ENCODE data around the gene OR1G1.
"Not testable (repeated sequence)": the region's sequence is repeated elsewhere in the genome, so short reads cannot be mapped to it uniquely, and the experiment has no call there.

Gene OR1G1

DNA sequence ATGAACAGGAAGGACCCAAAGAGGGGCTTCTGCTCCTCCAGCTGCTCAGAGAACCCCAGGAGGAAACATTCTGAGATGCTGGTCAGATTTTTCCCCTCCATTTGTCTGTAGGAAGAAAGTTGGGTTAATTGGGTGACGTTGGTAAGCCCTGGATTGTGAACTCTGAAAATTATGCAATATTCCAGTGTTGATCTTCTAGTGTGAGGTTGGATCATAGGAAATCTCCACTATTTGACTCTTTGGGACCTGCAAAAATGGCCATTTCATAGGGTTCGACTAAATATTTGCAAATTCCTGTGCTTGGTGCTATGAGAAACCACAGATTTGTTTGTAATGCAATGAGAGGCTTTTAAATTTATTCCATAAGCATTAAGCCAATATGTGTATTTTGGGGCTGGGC lies at the start of gene OR1G1:
OR1G1 (minus strand) TSS at position 101 of the 400 bp plus-strand sequence; CDS start at position 101, 0 bp downstream.
- no peak for DNase-seq (ENCODE audit: low spot score)

- DNase-seq (ENCODE audit: low spot score) = peak; percentile 24
Measured at GRCh38 chr17:3167574-3167973, 40.2 kb upstream of the OR1G1 start.

DNA sequence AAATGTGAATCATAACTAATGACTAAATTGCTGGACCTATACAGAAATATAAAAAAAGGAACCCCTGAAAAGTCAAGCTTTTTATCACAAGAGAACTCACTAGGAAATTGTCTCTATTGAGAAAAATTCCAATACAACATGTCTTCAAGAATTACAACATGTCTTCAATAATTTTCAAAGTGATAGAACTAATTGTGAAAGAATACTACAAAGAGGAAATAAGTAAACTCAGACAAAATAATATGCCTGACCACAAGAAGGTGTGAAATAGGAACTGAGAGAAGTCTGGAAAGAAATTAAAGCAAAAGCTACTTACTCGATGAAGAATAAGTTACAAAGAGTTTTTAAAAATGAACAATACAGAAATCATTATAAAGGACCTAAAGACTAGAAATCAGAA lies 29.9 kb upstream of the OR1G1 start:
- DNase-seq (ENCODE audit: low spot score) = no peak

DNA sequence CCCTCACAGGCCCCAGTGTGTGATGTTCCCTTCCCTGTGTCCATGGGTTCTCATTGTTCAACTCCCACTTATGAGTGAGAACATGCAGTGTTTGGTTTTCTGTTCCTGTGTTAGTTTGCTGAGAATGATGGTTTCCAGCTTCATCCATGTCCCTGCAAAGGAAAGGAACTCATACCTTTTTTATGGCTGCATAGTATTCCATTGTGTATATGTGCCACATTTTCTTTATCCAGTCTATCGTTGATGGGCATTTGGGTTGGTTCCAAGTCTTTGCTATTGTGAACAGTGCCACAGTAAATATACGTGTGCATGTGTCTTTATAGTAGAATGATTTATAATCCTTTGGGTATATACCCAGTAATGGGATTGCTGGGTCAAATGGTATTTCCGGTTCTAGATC lies 10.1 kb upstream of the OR1G1 start:
- DNase-seq (ENCODE audit: low spot score) = not testable (repeated sequence)

DNA sequence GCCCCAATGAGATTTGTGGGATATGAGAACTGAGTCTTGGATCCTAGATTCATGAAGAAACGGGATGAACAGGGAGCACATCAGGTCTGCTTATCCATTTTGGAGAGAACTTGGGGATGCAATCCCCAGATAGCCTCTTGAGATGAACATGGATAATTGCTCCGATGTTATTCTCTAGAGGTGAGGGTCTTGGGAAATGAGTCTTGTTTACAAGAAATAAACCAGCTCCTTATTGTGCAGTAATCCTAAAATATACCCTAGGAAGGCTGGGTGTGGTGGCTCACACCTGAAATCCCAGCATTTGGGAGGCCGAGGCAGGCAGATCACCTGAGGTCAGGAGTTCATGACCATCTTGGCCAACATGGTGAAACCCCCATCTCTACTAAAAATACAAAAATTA lies 23.0 kb downstream of the OR1G1 start, which contains the start of gene OR1D2:
OR1D2 (minus strand) TSS at position 101 of the 400 bp plus-strand sequence. CDS start 11,426 bp downstream, outside the sequence.
- DNase-seq (ENCODE audit: low spot score) = no peak
